K562 (cell line): ENCODE results near the gene MALAT1. TPM values are rescaled to one million over a fixed set of nuclear protein-coding genes. Genes with fewer than 3 reads are reported as not detected.

Experiments
- CBFA2T3 ChIP-seq: fragments of 450-650 bp; IDR thresholded peaks from 2 replicates; pipeline ENCODE4 v1.6.1; 2017
- CBX5 ChIP-seq: IDR thresholded peaks from 2 replicates; pipeline ENCODE4 v1.6.1; 2014; ENCODE audit warnings: low read depth, borderline replicate concordance
- CHD1 ChIP-seq: fragments of 200-600 bp; sonication (generic); IDR thresholded peaks from one replicate; pipeline ENCODE4 v1.6.1; 2012; ENCODE audit warnings: mild to moderate bottlenecking, moderate library complexity, low read length, inconsistent platforms
- NFYB ChIP-seq: IDR thresholded peaks from 2 replicates; pipeline ENCODE4 v1.6.1; 2011; ENCODE audit warnings: mild to moderate bottlenecking, moderate library complexity; ENCODE audit not compliant: insufficient read length; ENCODE audit errors: extremely low read depth
- NR2C2 ChIP-seq, 2 experiments: fragments of 200-800 bp in 1 of 2; sonication (Bioruptor generic) in 1 of 2; sonication (generic) in 1 of 2; formaldehyde crosslinking in 1 of 2; IDR thresholded peaks; 2 replicates each; pipeline versions ENCODE4 v1.6.1 to v1.8.0; 2016 to 2022; ENCODE audit warnings: mild to moderate bottlenecking in 1 of 2, missing compliant biosample characterization in 1 of 2, missing genetic modification characterization in 1 of 2, missing genetic modification reagents in 1 of 2
- PML ChIP-seq: IDR thresholded peaks from 2 replicates; pipeline ENCODE4 v1.6.1; 2012; ENCODE audit warnings: low read length, inconsistent platforms
- POLR2G ChIP-seq: fragments of 200-400 bp; formaldehyde crosslinking; IDR thresholded peaks from 2 replicates; pipeline ENCODE4 v1.6.1; 2017; ENCODE audit warnings: low read depth, mild to moderate bottlenecking, antibody characterized with exemption, low read length, moderate library complexity
- PTTG1 ChIP-seq: fragments of 450-650 bp; IDR thresholded peaks from 2 replicates; pipeline ENCODE4 v1.6.1; 2016; ENCODE audit warnings: low read depth, mild to moderate bottlenecking, missing genetic modification characterization, missing compliant biosample characterization
- SP1 ChIP-seq: sonication (generic); formaldehyde crosslinking; IDR thresholded peaks from 2 replicates; pipeline ENCODE4 v1.8.1; 2022; ENCODE audit warnings: mild to moderate bottlenecking, missing genetic modification reagents
- ZNF212 ChIP-seq: fragments of 450-650 bp; formaldehyde crosslinking; IDR thresholded peaks from 2 replicates; pipeline ENCODE4 v1.4.0; 2020; ENCODE audit warnings: mild to moderate bottlenecking
- polyA plus RNA-seq, 8 experiments: library from polyadenylated mRNA; depleted of rRNA in 4 of 8; stranded (reverse) in 5 of 8; unstranded in 3 of 8; fragments of >200 nt; fragmentation: Nextera tagmentation in 2 of 8; fragmentation: Illumina TruSeq in 1 of 8; extraction: Ambion mirVana in 2 of 8; extraction: Trizol in 1 of 8; gene quantifications; 2 replicates each; pipeline versions ENCODE4 v1.2.1 to v1.2.3, GENCODE V29; 2011 to 2014; ENCODE audit warnings: inconsistent platforms in 1 of 8, missing spikeins in 1 of 8
- total RNA-seq, 7 experiments: library from RNA; depleted of rRNA in 6 of 7; stranded (reverse); fragments of >200 nt in 6 of 7; fragmentation: Illumina TruSeq in 2 of 7; extraction: Trizol in 2 of 7; gene quantifications; 2 replicates each; pipeline versions ENCODE4 v1.2.1 to v1.2.3, GENCODE V29; 2011 to 2021; ENCODE audit warnings: low replicate concordance in 1 of 7
- TF ChIP-seq, protein P1 (sequence below): sonication (generic); formaldehyde crosslinking; IDR thresholded peaks from 2 replicates; pipeline ENCODE4 v1.8.0; 2023; ENCODE audit warnings: missing genetic modification reagents, mild to moderate bottlenecking, borderline replicate concordance
- TF ChIP-seq, protein P2 (sequence below): fragments of 450-650 bp; IDR thresholded peaks from 2 replicates; pipeline ENCODE4 v1.7.1; 2018; ENCODE audit warnings: mild to moderate bottlenecking, low read depth; ENCODE audit not compliant: partially characterized antibody
- TF ChIP-seq, protein P3 (sequence below): fragments of 250-450 bp; sonication (Bioruptor Pico); IDR thresholded peaks from 2 replicates; pipeline ENCODE4 v1.5.0; 2022; ENCODE audit warnings: mild to moderate bottlenecking
- TF ChIP-seq, protein P4 (sequence below): fragments of 450-650 bp; formaldehyde crosslinking; IDR thresholded peaks from 2 replicates; pipeline ENCODE4 v1.4.0; 2022; ENCODE audit warnings: missing genetic modification characterization

Gene MALAT1
- total and polyA plus RNA-seq, 9 of the 15 experiments (the other 6 are each of a cell fraction or from before 2014, with no cell fraction given), result 363 to 8,715 (median 2,351) TPM

DNA sequence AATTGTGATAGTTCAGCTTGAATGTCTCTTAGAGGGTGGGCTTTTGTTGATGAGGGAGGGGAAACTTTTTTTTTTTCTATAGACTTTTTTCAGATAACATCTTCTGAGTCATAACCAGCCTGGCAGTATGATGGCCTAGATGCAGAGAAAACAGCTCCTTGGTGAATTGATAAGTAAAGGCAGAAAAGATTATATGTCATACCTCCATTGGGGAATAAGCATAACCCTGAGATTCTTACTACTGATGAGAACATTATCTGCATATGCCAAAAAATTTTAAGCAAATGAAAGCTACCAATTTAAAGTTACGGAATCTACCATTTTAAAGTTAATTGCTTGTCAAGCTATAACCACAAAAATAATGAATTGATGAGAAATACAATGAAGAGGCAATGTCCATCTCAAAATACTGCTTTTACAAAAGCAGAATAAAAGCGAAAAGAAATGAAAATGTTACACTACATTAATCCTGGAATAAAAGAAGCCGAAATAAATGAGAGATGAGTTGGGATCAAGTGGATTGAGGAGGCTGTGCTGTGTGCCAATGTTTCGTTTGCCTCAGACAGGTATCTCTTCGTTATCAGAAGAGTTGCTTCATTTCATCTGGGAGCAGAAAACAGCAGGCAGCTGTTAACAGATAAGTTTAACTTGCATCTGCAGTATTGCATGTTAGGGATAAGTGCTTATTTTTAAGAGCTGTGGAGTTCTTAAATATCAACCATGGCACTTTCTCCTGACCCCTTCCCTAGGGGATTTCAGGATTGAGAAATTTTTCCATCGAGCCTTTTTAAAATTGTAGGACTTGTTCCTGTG is 3.9 kb downstream of the MALAT1 start (continued):
- TF ChIP-seq SP1 (CRISPR knock-in tag) (peak; percentile 60; the same call in 1 of the 2 replicates), PML (peak; percentile 90), POLR2G (peak; percentile 45; the same call in 1 of the 2 replicates), ZNF212 (peak; percentile 86; the same call in 1 of the 2 replicates), PTTG1 (no peak), NR2C2 (CRISPR knock-in tag; IDR thresholded peaks at IDR 0.05) (peak; percentile 55; the same call in 1 of the 2 replicates), NR2C2 (tag; IDR thresholded peaks at IDR 0.05) (no peak), CHD1 (peak; percentile 100), CBFA2T3 (no peak), CBX5 (no peak), NFYB (no peak)
- TF ChIP-seq, protein P1, sequence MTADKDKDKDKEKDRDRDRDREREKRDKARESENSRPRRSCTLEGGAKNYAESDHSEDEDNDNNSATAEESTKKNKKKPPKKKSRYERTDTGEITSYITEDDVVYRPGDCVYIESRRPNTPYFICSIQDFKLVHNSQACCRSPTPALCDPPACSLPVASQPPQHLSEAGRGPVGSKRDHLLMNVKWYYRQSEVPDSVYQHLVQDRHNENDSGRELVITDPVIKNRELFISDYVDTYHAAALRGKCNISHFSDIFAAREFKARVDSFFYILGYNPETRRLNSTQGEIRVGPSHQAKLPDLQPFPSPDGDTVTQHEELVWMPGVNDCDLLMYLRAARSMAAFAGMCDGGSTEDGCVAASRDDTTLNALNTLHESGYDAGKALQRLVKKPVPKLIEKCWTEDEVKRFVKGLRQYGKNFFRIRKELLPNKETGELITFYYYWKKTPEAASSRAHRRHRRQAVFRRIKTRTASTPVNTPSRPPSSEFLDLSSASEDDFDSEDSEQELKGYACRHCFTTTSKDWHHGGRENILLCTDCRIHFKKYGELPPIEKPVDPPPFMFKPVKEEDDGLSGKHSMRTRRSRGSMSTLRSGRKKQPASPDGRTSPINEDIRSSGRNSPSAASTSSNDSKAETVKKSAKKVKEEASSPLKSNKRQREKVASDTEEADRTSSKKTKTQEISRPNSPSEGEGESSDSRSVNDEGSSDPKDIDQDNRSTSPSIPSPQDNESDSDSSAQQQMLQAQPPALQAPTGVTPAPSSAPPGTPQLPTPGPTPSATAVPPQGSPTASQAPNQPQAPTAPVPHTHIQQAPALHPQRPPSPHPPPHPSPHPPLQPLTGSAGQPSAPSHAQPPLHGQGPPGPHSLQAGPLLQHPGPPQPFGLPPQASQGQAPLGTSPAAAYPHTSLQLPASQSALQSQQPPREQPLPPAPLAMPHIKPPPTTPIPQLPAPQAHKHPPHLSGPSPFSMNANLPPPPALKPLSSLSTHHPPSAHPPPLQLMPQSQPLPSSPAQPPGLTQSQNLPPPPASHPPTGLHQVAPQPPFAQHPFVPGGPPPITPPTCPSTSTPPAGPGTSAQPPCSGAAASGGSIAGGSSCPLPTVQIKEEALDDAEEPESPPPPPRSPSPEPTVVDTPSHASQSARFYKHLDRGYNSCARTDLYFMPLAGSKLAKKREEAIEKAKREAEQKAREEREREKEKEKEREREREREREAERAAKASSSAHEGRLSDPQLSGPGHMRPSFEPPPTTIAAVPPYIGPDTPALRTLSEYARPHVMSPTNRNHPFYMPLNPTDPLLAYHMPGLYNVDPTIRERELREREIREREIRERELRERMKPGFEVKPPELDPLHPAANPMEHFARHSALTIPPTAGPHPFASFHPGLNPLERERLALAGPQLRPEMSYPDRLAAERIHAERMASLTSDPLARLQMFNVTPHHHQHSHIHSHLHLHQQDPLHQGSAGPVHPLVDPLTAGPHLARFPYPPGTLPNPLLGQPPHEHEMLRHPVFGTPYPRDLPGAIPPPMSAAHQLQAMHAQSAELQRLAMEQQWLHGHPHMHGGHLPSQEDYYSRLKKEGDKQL (CRISPR knock-in tag), result no peak
- TF ChIP-seq, protein P2, sequence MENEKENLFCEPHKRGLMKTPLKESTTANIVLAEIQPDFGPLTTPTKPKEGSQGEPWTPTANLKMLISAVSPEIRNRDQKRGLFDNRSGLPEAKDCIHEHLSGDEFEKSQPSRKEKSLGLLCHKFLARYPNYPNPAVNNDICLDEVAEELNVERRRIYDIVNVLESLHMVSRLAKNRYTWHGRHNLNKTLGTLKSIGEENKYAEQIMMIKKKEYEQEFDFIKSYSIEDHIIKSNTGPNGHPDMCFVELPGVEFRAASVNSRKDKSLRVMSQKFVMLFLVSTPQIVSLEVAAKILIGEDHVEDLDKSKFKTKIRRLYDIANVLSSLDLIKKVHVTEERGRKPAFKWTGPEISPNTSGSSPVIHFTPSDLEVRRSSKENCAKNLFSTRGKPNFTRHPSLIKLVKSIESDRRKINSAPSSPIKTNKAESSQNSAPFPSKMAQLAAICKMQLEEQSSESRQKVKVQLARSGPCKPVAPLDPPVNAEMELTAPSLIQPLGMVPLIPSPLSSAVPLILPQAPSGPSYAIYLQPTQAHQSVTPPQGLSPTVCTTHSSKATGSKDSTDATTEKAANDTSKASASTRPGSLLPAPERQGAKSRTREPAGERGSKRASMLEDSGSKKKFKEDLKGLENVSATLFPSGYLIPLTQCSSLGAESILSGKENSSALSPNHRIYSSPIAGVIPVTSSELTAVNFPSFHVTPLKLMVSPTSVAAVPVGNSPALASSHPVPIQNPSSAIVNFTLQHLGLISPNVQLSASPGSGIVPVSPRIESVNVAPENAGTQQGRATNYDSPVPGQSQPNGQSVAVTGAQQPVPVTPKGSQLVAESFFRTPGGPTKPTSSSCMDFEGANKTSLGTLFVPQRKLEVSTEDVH, result no peak
- TF ChIP-seq, protein P3, sequence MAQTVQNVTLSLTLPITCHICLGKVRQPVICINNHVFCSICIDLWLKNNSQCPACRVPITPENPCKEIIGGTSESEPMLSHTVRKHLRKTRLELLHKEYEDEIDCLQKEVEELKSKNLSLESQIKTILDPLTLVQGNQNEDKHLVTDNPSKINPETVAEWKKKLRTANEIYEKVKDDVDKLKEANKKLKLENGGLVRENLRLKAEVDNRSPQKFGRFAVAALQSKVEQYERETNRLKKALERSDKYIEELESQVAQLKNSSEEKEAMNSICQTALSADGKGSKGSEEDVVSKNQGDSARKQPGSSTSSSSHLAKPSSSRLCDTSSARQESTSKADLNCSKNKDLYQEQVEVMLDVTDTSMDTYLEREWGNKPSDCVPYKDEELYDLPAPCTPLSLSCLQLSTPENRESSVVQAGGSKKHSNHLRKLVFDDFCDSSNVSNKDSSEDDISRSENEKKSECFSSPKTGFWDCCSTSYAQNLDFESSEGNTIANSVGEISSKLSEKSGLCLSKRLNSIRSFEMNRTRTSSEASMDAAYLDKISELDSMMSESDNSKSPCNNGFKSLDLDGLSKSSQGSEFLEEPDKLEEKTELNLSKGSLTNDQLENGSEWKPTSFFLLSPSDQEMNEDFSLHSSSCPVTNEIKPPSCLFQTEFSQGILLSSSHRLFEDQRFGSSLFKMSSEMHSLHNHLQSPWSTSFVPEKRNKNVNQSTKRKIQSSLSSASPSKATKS (CRISPR knock-in tag), result no peak
- TF ChIP-seq, protein P4, sequence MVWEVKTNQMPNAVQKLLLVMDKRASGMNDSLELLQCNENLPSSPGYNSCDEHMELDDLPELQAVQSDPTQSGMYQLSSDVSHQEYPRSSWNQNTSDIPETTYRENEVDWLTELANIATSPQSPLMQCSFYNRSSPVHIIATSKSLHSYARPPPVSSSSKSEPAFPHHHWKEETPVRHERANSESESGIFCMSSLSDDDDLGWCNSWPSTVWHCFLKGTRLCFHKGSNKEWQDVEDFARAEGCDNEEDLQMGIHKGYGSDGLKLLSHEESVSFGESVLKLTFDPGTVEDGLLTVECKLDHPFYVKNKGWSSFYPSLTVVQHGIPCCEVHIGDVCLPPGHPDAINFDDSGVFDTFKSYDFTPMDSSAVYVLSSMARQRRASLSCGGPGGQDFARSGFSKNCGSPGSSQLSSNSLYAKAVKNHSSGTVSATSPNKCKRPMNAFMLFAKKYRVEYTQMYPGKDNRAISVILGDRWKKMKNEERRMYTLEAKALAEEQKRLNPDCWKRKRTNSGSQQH (CRISPR knock-in tag), result peak; percentile 97
